Measurements from ENCODE around the gene OR1J4. TPM values are rescaled to one million over a fixed set of nuclear protein-coding genes. Genes with fewer than 3 reads are reported as not detected.

The OR1J4 gene, protein sequence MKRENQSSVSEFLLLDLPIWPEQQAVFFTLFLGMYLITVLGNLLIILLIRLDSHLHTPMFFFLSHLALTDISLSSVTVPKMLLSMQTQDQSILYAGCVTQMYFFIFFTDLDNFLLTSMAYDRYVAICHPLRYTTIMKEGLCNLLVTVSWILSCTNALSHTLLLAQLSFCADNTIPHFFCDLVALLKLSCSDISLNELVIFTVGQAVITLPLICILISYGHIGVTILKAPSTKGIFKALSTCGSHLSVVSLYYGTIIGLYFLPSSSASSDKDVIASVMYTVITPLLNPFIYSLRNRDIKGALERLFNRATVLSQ
- total RNA-seq (2022; extraction: Qiagen RNA extraction; ENCODE audit: low read depth) = 0.13 to 0.24 TPM in 2 of 5 replicates, not detected in the others

GRCh38 chr9:122518841-122519240, at the start of gene OR1J4:
Gene OR1J4 (plus strand): TSS chr9:122519141. CDS start chr9:122519141, 0 bp downstream.

GRCh38 chr9:122477826-122478225, 41.1 kb upstream of the OR1J4 start, which contains the start of gene OR1J1:
Gene OR1J1 (minus strand): TSS chr9:122477926. CDS start chr9:122477926, 0 bp downstream.

GRCh38 chr9:122510502-122510901, 8.4 kb upstream of the OR1J4 start, which contains the start of gene OR1J2:
Gene OR1J2 (plus strand): TSS chr9:122510802. CDS start chr9:122510802, 0 bp downstream.

DNA sequence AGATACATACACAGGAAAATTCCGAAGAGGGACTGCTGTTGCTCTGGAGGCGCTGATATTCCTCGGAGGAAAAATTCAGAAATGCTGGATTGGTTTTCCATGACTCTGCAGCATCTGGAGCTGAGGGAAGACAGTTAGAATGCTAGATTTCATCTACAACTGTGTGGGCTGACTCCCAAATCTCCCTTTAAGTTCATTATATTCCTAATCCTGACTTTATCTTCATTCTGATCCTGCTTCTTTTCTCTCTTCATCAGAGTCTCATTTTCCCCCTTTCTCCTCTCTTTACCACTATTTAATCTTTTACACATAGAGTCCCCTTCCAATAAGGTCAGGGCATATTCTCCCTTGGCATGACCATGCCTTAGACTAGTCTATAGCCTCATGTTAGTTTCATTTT, 8.3 kb downstream of the OR1J4 start, which contains the start of gene OR1N1:
TSS of gene OR1N1 (minus strand) at position 101 of the 400 bp plus-strand sequence. CDS start at position 101, 0 bp downstream.

DNA sequence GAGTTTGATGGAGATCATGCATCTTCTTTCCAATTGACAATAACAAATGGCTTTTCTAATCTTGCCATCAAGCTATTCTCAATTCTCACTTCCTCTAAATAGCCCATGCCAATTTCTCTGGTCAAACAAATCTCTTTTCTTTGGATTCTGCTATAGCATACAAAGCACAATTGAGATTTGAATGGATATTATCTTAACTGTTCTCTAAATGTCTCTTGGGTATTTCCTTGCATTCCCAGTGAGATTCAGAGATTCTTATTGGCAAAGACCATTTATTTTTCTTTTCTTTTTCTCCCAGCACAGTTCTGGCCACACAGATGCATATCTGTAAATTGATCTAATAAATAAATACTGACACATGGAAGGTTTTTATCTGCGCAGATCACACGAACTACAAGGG, 33.9 kb downstream of the OR1J4 start, which contains the start of gene OR1N2:
TSS of gene OR1N2 (plus strand) at position 301 of the 400 bp plus-strand sequence. CDS start 100 bp downstream, outside the sequence.

Other genes with a start within 250 kb of the OR1J4 start
- gene PTGS1, start 148.1 kb upstream of the OR1J4 start, total RNA-seq (2022; extraction: Qiagen RNA extraction; ENCODE audit: low read depth) = 0.82 to 1.5 TPM (median 1.2 TPM) in 5 replicates
- gene OR1J1, start 41.2 kb upstream of the OR1J4 start, total RNA-seq (2022; extraction: Qiagen RNA extraction; ENCODE audit: low read depth) = not detected in 5 replicates
- gene OR1J2, start 8.3 kb upstream of the OR1J4 start, total RNA-seq (2022; extraction: Qiagen RNA extraction; ENCODE audit: low read depth) = 0.06 to 0.15 TPM in 2 of 5 replicates, not detected in the others
- gene OR1N1, start 8.2 kb downstream of the OR1J4 start, total RNA-seq (2022; extraction: Qiagen RNA extraction; ENCODE audit: low read depth) = not detected in 5 replicates
- not detected in 5 replicates for gene OR1N2, start 34.0 kb downstream of the OR1J4 start, total RNA-seq (2022; extraction: Qiagen RNA extraction; ENCODE audit: low read depth)
- not detected in 5 replicates for gene OR1L8, start 64.2 kb downstream of the OR1J4 start, total RNA-seq (2022; extraction: Qiagen RNA extraction; ENCODE audit: low read depth)
- 0.06 TPM in 1 of 5 replicates, not detected in the others for gene OR1Q1, start 95.6 kb downstream of the OR1J4 start, total RNA-seq (2022; extraction: Qiagen RNA extraction; ENCODE audit: low read depth)
- gene OR1B1, start 138.5 kb downstream of the OR1J4 start, total RNA-seq (2022; extraction: Qiagen RNA extraction; ENCODE audit: low read depth) = not detected in 5 replicates
- not detected in 5 replicates for gene OR1L1, start 142.6 kb downstream of the OR1J4 start, total RNA-seq (2022; extraction: Qiagen RNA extraction; ENCODE audit: low read depth)
- not detected in 5 replicates for gene OR1L3, start 156.0 kb downstream of the OR1J4 start, total RNA-seq (2022; extraction: Qiagen RNA extraction; ENCODE audit: low read depth)
- not detected in 5 replicates for gene OR1L4, start 204.8 kb downstream of the OR1J4 start, total RNA-seq (2022; extraction: Qiagen RNA extraction; ENCODE audit: low read depth)
- not detected in 5 replicates for gene OR1L6, start 223.2 kb downstream of the OR1J4 start, total RNA-seq (2022; extraction: Qiagen RNA extraction; ENCODE audit: low read depth)

Data from A549 treated with CpdA at 1 μM for 4 hours (cell line).